LNCAP (cell line): ENCODE data around the gene ACTMAP.

ENCODE experiments used
- CTCF ChIP-seq: fragments of 450-650 bp; IDR thresholded peaks from 2 replicates; pipeline ENCODE4 v1.5.1; 2017; ENCODE audit warnings: mild to moderate bottlenecking

ACTMAP gene

GRCh38 chr19:40737102-40737644, 13.1 kb downstream of the ACTMAP start:
- TF ChIP-seq CTCF, result no peak

DNA sequence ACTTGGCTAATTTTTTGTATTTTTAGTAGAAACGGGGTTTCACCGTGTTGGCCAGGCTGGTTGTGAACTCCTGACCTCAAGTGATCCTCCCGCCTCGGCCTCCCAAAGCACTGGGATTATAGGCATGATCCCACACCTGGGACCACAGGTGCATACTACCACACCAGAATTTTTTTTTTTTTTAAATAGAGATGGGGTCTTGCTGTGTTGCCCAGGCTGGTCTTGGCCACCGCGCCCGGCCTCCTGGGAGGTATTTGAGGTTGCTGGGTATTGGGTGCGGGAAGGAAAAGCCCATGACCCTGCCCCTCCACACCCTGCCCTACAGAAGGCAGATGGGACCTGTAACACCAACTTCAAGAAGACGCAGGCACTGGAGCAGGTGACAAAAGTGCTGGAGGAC, 13.6 kb downstream of the ACTMAP start:
- TF ChIP-seq CTCF, result no peak

DNA sequence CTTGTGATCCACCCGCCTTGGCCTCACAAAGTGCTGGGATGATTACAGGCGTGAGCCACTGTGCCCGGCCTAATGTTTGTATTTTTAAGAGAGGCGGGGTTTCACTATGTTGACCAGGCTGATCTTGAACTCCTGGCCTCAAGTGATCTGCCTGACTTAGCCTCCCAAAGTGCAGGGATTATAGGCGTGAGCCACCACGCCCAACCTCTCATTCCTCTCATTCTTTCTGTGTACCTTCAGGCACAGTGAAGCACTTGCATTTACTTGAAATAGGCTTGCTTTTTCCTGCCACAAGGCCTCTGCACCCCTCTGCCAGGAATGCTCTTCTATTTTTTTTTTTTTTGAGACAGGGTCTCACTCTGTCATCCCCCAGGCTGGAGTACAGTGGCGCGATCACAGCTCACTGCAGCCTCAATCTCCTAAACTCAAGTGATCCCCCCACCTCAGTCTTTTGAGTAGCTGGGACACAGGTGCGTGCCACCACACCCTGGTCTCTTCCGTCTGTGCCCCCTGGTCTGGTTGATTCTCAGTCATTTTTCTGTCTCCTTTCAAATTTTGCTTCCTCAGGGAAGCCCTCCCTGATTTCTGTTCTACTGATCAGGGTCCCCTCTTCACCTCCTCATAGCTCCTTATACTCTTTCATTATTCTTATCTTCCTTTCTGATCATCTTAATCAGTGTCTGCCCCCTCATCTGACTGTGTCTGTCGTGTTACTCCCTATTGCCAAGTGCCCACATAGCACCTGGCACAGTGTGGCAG, 15.1 kb downstream of the ACTMAP start:
- TF ChIP-seq CTCF, result no peak

- no peak for TF ChIP-seq CTCF
These were observed 17.1 kb downstream of the ACTMAP start for GRCh38 chr19:40733149-40733548.

GRCh38 chr19:40726279-40726678, 24.0 kb downstream of the ACTMAP start:
- TF ChIP-seq CTCF, result no peak

GRCh38 chr19:40724855-40725254, 25.4 kb downstream of the ACTMAP start:
- TF ChIP-seq CTCF, result no peak

DNA sequence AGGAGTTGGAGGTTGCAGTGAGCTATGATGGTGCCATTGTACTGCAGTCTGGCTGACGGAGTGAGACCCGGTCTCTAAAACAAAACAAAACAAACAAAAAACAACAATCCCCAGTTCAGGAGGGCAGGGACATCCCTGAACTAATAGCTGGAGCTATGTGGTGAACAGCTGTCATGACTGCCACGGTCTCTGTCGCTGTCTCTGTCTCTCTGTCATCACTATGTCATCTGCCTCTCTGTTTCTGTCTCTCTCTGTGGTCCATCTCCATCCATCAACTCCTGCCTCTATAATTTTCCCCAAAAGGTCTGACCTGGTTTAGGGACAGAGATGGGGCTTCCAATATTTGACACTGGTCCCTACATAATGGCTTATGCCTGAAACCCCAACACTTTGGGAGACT, 26.0 kb downstream of the ACTMAP start:
- TF ChIP-seq CTCF, result no peak
